ENCODE data around the gene SLC43A3. TPM values are rescaled to one million over a fixed set of nuclear protein-coding genes. Genes with fewer than 3 reads are reported as not detected.

The SLC43A3 gene
- total RNA-seq, 4 donors from 2014 or later = 40.9 to 75.9 (median 60.0) TPM

GRCh38 chr11:57425565-57426438, 1.1 kb downstream of the SLC43A3 start:
- 36% methylated on average over 5 of the region's 15 CpGs; no CpG with 5 or more reads in 1 of the 2 donors for WGBS, 2 donors (ENCODE audit: low coverage in 1 of 2)
- peaks cover 0 to 29% of the 10 kb centered on the region in 2 donors for H3K36me3 ChIP-seq
- ATAC-seq = peak; percentile 77
- TF ChIP-seq POLR2AphosphoS5 (IDR thresholded peaks at IDR 0.05) (peak; percentile 88), POLR2A (IDR thresholded peaks at IDR 0.05) (no peak), EP300 (IDR thresholded peaks at IDR 0.05) (no peak)
- TF ChIP-seq, protein P1, sequence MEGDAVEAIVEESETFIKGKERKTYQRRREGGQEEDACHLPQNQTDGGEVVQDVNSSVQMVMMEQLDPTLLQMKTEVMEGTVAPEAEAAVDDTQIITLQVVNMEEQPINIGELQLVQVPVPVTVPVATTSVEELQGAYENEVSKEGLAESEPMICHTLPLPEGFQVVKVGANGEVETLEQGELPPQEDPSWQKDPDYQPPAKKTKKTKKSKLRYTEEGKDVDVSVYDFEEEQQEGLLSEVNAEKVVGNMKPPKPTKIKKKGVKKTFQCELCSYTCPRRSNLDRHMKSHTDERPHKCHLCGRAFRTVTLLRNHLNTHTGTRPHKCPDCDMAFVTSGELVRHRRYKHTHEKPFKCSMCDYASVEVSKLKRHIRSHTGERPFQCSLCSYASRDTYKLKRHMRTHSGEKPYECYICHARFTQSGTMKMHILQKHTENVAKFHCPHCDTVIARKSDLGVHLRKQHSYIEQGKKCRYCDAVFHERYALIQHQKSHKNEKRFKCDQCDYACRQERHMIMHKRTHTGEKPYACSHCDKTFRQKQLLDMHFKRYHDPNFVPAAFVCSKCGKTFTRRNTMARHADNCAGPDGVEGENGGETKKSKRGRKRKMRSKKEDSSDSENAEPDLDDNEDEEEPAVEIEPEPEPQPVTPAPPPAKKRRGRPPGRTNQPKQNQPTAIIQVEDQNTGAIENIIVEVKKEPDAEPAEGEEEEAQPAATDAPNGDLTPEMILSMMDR (IDR thresholded peaks at IDR 0.05) = no peak
- H3K9me3 ChIP-seq = no peaks in the 10 kb centered on the region
- peaks cover 18 to 81% (median 45%) of the 10 kb centered on the region in 3 donors for H3K4me1 ChIP-seq
- H3K4me3 ChIP-seq = peak overlapping the region in 1 of 2 donors; percentile 66
- no peaks in the 10 kb centered on the region for H3K27me3 ChIP-seq
- H3K27ac ChIP-seq = peak overlapping the region; percentile 96 to 99 (median 98)

DNA sequence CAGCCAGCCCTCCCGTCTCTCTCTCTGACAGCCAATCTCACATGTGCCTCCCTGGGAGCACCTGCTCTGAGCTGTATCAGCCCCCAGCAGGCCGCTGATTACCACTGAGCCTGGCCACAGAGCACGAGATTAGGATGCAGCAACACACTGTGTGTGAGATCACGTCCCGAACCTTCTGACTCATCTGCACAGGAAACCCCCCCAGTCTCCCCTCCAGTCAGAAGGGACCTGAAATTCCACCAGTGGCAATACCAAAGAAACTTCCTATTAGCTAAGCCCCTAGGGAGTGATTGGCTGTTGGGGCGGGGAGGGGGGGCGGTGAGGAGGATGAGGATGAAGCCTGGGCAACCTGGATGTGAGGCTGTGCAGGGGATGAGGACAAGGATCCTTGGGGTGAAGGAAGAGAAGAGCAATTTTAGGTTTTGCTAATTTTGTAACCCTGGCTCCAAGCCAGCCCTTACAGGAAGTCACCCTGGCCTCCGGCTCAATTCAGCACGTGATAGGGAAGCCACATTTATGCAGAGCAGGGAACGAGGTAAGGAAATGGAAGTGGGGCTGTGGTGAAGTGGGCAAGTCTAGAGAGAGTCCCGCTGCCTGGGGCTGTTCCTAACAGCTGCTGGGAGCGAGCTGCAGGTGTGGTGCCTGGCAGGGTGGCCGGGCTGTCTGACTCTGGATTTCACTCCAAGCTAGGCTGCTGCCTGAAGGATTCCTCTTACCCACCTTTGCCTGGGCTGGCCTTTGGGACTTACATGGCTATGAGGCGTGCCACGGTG, 1.9 kb downstream of the SLC43A3 start:
- 51% methylated on average over 2 of the region's 15 CpGs; no CpG with 5 or more reads in 1 of the 2 donors for WGBS, 2 donors (ENCODE audit: low coverage in 1 of 2)
- peak; percentile 79 for ATAC-seq
- peaks cover 18 to 77% (median 45%) of the 10 kb centered on the region in 3 donors for H3K4me1 ChIP-seq
- H3K27me3 ChIP-seq = no peaks in the 10 kb centered on the region
- peaks cover 0 to 37% of the 10 kb centered on the region in 2 donors for H3K36me3 ChIP-seq
- H3K9me3 ChIP-seq = no peaks in the 10 kb centered on the region
- TF ChIP-seq, protein P1 (IDR thresholded peaks at IDR 0.05) = no peak
- TF ChIP-seq EP300 (IDR thresholded peaks at IDR 0.05) = no peak
- TF ChIP-seq POLR2A (IDR thresholded peaks at IDR 0.05) = no peak
- TF ChIP-seq POLR2AphosphoS5 (IDR thresholded peaks at IDR 0.05) = peak; percentile 67
- peak overlapping the region; percentile 96 to 99 (median 98) for H3K27ac ChIP-seq
- H3K4me3 ChIP-seq = peak overlapping the region in 1 of 2 donors; percentile 66

- peak overlapping the region in 1 of 2 donors; percentile 66 for H3K4me3 ChIP-seq
- no peak for ATAC-seq
- TF ChIP-seq, protein P1 (IDR thresholded peaks at IDR 0.05) = no peak
- TF ChIP-seq POLR2AphosphoS5 (IDR thresholded peaks at IDR 0.05) (no peak), POLR2A (IDR thresholded peaks at IDR 0.05) (no peak), EP300 (IDR thresholded peaks at IDR 0.05) (no peak)
- WGBS, 2 donors (ENCODE audit: low coverage in 1 of 2) = 67 to 86% methylated on average over 2 to 7 of the region's 9 CpGs
- peaks cover 18 to 70% (median 45%) of the 10 kb centered on the region in 3 donors for H3K4me1 ChIP-seq
- H3K27me3 ChIP-seq = no peaks in the 10 kb centered on the region
- H3K36me3 ChIP-seq = peaks cover 0 to 44% of the 10 kb centered on the region in 2 donors
- no peaks in the 10 kb centered on the region for H3K9me3 ChIP-seq
- peak overlapping the region; percentile 96 to 99 (median 98) for H3K27ac ChIP-seq
Observed at GRCh38 chr11:57424137-57424791, 2.7 kb downstream of the SLC43A3 start.

DNA sequence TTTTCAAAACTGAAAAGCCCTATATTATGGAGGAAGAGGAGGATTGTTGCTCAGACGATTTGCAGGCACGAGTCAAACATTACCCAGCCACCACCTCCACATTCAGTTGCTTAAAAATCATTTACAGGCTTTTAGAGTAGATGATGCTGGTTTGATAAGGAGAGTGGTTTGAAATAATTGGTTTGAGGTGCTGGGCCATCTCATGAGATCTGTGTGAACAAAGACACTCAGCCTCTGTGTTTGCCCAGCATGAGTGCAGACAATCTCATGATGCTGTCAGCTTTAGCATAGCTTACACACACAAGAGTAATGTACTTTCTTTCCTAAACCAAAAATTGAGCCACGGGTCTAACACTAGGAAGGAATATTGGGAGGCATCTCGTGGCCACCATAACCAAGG, 4.3 kb downstream of the SLC43A3 start:
- TF ChIP-seq POLR2A (IDR thresholded peaks at IDR 0.05) (no peak), POLR2AphosphoS5 (IDR thresholded peaks at IDR 0.05) (no peak), EP300 (IDR thresholded peaks at IDR 0.05) (no peak)
- TF ChIP-seq, protein P1 (IDR thresholded peaks at IDR 0.05) = no peak
- no peak for ATAC-seq
- no peaks in the 10 kb centered on the region for H3K27me3 ChIP-seq
- H3K4me3 ChIP-seq = no peak overlapping the region
- peaks cover 0 to 60% of the 10 kb centered on the region in 2 donors for H3K36me3 ChIP-seq
- H3K4me1 ChIP-seq = peaks cover 13 to 54% (median 38%) of the 10 kb centered on the region in 3 donors
- no peak overlapping the region for H3K27ac ChIP-seq
- no peaks in the 10 kb centered on the region for H3K9me3 ChIP-seq
- WGBS, 2 donors (ENCODE audit: low coverage in 1 of 2) = 77 to 78% methylated on average over 3 to 4 of the region's 4 CpGs

Measured in gastroesophageal sphincter (tissue), 4 donors.